ENCODE measurements around the gene CTNND2.

DNA sequence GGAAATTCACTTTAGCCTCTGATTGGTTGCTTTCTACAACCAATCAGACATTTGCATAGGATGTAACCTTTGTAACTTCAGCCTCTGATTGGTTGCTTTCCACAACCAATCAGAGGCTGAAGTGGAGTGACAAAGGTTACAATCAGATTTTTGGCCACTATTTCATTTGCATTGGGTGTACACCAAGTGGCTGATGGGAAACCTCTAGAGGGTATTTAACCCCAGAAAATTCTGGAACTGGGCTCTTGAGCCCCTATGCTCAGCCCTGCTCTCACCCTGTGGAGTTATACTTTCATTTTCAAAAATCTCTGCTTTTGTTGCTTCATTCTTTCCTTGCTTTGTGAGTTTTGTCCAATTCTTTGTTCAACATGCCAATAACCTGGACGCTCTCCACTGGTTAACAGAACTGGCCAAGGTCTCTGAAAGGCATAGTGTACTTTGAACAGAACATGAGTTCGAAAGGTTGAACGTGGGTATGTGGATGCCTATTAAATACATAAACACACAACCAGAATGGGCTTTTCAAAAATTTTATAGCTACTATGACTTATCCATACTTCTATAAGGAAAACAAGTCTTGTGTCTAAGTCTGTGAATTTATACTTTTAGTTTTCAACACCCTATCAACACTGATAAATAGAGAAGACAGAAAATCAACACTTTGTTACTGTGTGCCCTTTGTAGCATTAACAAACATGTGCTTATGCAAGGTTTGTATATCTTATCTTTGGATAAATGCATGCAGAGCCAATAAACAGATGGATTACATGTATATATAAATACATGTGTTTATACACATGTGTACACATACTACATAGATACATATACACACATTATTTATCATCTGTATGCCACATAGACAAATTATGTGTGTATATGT is 568.1 kb downstream of the CTNND2 start:
- no peak for TF ChIP-seq FOXM1 (IDR thresholded peaks at IDR 0.05; ENCODE audit: borderline replicate concordance)
- no peak for TF ChIP-seq SUZ12 (IDR thresholded peaks at IDR 0.05)
- TF ChIP-seq BHLHE40 (IDR thresholded peaks at IDR 0.05; ENCODE audit: borderline replicate concordance) = no peak
- TF ChIP-seq SP1 (IDR thresholded peaks at IDR 0.05) = no peak
- no peak for TF ChIP-seq TARDBP (IDR thresholded peaks at IDR 0.05)
- no peak for TF ChIP-seq HDGF (IDR thresholded peaks at IDR 0.05; ENCODE audit: borderline replicate concordance)
- TF ChIP-seq, protein P1, sequence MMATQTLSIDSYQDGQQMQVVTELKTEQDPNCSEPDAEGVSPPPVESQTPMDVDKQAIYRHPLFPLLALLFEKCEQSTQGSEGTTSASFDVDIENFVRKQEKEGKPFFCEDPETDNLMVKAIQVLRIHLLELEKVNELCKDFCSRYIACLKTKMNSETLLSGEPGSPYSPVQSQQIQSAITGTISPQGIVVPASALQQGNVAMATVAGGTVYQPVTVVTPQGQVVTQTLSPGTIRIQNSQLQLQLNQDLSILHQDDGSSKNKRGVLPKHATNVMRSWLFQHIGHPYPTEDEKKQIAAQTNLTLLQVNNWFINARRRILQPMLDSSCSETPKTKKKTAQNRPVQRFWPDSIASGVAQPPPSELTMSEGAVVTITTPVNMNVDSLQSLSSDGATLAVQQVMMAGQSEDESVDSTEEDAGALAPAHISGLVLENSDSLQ (IDR thresholded peaks at IDR 0.05) = no peak
- no peak for TF ChIP-seq CTBP1 (IDR thresholded peaks at IDR 0.05; ENCODE audit: borderline replicate concordance)
- no peak for TF ChIP-seq ARNT (IDR thresholded peaks at IDR 0.05)
- TF ChIP-seq NFRKB (IDR thresholded peaks at IDR 0.05) = no peak
- TF ChIP-seq FOXA1 (IDR thresholded peaks at IDR 0.05) = no peak
- no peak for TF ChIP-seq FOXK2 (IDR thresholded peaks at IDR 0.05)

Measured in HEK293T (cell line).